HG02870 (cell line): ENCODE results near the gene TFDP1.

ENCODE experiments used
- ATAC-seq: cut with Tn5 transposase; IDR thresholded peaks from one replicate; pipeline ENCODE4 v1.9.1; 2021; ENCODE audit warnings: mild to moderate bottlenecking, moderate library complexity; ENCODE audit not compliant: unreplicated experiment

Gene TFDP1

DNA sequence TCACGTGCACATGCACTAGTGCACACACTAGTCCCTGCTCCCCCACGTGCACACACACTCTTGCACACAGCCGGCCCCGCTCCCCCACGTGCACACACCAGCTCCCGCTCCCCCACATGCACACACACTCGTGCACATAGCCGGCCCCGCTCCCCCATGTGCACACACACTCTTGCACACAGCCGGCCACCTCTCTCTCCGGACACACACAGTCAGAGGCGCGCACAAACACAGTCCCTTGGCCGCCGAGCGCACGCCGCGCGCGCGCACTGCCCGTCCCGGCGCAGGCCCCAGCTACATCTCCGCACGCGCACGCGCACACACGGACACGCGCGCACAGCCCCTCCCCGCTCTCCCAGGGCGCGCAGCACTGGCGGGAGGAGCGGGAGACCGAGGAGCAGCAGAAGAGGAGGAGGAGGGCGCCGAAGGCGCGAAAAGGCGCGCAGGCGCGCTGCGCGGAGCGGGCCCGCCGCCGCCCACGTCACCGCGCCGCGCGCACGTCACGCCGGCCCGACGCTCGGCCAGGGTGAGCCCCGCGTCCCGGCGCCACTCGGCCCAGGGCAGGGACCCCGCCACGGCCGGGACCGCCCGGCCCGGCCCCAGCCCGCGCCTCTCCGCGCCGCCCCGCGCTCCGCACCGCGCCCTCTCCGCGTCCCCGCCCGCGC, at the start of gene TFDP1:
TFDP1 (plus strand) TSS at position 549 of the 665 bp plus-strand sequence. CDS start 1,085 bp downstream, outside the sequence.
- ATAC-seq: peak; percentile 72

- ATAC-seq: no peak
Measured at GRCh38 chr13:113535381-113535781, 49.2 kb upstream of the TFDP1 start.

GRCh38 chr13:113536461-113537110, 48.0 kb upstream of the TFDP1 start:
- ATAC-seq: no peak

DNA sequence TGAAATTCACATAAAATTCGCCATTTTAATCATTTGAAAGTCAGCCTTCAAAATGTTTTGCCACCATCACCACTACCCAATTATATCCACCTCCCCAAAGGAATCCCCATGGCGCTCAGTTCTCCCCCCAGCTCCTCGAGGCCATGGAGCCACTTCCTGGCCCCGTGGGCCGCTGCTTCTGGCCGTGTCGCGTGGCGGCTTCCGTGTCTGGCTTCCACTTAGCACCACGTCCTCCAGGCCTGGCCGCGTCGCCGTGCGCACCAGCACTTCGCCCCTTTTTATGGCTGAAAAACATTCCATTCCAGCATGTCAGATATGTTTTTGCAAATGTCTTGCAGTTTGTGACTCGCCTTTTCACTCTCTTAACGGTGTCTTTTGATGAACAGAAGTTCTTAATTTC, 47.3 kb upstream of the TFDP1 start:
- ATAC-seq: no peak

DNA sequence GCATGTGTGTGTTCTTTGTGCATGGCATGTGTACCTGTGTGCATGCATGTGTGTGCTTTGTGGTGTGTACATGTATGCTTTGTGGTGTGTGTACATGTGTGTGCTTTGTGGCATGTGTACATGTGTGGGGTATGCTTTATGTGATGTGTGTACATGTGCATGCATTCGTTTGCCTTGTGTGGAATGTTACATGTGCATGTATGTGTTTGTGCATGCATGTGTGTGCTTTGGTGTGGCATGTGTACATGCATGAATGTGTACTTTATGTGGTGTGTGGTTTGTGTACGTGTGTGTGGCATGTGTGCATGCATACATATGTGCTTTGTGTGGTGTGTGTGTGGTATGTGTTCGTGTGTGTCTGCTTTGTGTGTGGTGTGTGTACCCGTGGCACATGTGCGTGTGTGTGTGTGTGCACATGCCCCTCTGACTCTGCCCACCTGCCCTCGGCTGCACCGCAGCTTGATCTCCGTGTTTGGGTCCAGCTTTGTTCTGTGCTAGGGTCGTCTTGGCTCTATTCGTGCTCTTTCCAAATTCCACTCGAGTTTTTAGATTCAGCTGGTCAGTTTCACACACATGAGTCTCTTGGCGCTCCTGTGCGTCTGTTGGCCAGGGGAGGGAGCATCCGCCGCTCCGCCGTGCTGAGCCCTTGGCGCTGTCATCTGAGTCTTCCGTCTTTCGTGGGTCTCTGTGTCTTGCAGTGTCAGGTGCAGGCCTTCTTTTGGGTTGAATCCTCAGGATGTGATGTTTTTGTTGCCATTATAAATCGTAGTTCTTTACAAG, 46.5 kb upstream of the TFDP1 start:
- no peak for ATAC-seq

- no peak for ATAC-seq
Measured at GRCh38 chr13:113538689-113539058, 45.9 kb upstream of the TFDP1 start.

- ATAC-seq: no peak
Measured at GRCh38 chr13:113539176-113539575, 45.4 kb upstream of the TFDP1 start.

- ATAC-seq: no peak
Measured at GRCh38 chr13:113539822-113540221, 44.7 kb upstream of the TFDP1 start.

GRCh38 chr13:113540523-113540922, 44.0 kb upstream of the TFDP1 start:
- ATAC-seq: no peak

GRCh38 chr13:113542751-113543424, 41.7 kb upstream of the TFDP1 start:
- no peak for ATAC-seq

DNA sequence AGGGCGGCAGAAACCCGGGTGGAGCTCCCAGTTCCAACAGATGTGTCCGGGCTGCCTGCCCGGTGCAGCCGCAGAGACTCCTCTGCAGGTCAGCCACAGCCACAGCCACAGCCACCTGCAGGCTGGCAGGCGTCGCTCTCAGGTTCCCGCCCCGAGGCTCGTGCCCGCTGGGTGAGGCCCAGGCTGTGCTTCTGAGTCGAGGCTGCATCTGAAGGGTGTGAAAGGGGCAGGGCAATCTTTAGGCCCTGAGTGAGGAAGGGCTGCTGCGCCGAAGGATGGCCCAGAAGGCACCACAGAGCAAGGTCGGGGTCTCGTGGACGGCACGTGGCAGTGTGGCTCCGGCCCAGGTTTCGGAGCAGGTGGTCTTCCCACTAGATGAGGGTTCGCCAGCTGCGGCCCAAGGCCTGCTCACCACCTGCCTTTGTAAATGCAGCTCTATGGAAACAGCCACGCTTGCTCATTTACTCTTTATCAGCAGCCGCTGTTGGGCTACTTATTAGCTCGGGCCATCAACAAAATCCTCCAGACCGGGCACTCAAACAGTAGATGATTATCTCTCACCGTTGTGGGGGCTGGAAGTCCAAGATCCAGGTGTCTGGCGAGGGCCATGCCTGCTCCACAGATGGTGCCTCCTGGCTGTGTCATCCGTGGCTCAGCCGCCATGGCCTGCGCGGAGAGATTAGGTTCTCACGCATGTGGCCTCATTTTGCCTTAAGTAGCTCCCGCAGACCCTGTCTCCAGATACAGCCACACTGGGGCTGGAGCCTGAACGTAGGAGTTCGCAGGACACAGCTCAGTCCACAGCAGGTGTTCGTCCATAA, 40.3 kb upstream of the TFDP1 start:
- no peak for ATAC-seq

DNA sequence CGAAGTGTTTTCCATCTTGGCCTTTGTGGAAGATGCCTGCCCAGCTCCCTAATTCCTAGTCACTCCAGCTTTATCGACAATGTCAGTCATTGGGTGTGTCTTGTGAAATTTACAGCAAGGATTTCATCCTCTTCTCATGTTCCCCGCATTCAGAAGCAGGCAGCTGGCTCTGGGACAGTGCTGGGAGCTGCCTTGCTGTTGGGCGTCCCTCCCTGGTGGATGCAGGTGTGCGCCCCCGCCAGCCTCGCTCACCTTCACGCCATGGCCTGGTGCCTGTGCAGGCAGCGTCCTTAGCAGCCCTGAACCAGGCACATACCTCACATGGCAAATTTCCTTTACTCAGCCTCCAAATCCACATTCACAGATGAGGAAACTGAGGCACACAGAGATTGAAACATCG, 39.7 kb upstream of the TFDP1 start:
- no peak for ATAC-seq

DNA sequence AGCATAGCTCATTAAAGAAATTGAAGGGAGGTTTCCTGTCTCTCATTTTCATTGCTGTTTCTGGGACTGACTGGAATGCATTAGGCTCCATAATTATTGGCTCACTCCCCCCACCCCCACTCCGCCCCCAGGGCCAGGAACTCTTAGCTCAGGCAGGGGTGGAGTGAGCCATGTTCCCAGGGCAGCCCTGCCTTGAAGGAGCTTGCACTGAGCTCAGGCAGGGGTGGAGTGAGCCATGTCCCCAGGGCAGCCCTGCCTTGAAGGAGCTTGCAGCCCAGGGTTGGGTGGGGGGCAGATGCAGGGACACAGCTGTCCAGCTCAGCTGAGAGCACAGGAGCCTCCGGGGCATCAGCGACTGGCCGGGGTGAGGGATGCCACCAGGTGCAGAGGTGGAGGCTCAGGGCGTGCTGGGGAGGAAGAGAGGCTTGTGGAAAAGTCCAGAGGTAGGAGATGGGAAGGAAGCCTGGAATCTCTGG, 39.1 kb upstream of the TFDP1 start:
- ATAC-seq: no peak

GRCh38 chr13:113545931-113546516, 38.5 kb upstream of the TFDP1 start:
- no peak for ATAC-seq

DNA sequence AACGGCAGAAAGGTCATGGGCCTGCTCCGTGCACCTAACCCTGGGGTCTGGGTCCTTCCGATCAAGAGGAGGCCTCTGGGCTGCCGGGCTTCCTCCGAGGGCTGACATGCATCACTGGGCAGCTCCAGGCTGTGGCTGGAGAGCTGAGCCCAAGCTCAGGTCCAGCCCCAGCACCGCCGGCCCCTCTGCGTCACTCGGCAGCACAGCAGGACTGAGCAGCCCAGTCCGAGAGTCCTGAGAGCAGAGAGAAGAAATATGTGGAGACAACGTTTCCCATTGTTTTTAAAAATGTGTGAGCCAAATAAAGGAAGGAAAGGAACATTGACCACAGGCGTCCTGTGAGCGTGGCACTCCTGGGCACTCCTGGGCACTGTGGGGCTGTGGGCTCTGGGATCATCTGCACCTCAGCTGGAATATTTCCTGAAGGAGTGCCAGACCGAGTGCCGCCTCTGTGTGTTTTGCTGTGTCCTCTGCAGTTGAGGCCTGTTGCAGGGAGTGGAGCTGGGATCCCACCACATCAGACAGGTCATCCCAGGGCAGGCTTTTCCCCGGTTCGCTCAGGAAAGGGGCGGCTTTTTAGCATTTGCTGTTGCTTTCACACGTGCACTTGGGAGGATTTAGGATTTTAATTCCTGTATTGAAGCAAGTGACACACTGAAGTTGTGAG, 37.8 kb upstream of the TFDP1 start:
- no peak for ATAC-seq

- no peak for ATAC-seq
Measured at GRCh38 chr13:113547238-113547971, 37.1 kb upstream of the TFDP1 start.

- ATAC-seq: no peak
Measured at GRCh38 chr13:113548171-113548641, 36.3 kb upstream of the TFDP1 start.

DNA sequence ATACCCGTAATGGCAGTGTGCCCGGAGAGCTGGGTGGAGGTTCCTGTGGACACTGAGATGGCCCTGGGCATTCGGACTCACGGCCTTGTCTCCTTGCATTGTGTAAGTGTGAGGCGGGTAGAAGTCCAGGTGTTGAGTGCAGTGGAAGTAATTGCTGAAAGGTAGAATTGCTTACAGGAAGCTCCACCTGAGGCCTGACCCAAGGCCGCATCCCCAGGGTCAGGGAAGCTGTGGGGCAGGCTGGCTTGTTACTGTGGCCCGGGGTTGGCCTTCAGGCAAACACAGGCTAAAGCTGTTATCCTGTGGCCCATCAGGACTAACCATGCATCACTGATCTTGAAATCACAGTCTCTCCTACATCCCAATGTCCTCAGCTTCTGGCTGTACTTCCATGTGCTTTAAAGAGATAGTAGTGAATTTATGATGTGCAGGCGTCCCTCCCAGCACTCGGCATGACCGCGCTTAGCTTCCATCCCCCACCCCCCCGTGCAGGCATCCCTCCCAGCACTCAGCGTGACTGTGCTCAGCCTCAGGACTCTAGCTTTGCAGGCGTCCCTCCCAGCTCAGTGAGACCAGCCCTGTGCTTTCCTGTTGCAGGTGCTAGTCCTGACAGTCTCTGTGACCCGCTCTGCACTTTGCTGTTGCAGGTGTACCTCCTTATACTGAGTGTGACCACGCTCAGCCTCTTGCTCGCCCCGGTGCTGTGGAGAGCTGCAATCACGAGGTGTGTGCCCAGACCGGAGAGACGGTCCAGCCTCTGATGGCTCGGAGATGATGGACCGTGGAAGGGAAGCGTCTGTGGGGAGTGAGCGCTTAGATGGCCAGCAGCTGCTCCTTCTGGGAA, 35.6 kb upstream of the TFDP1 start:
- no peak for ATAC-seq
